Measurements from ENCODE around the gene NRG3.

- TF ChIP-seq CTCF (IDR thresholded peaks at IDR 0.05) (no peak), POLR2A (IDR thresholded peaks at IDR 0.05) (no peak)
Measured at GRCh38 chr10:81870472-81870871, 4.5 kb upstream of the NRG3 start.
